ENCODE results near the gene FRK.
"Not testable (repeated sequence)": the region's sequence is repeated elsewhere in the genome, so short reads cannot be mapped to it uniquely, and the experiment has no call there.

FRK gene

DNA sequence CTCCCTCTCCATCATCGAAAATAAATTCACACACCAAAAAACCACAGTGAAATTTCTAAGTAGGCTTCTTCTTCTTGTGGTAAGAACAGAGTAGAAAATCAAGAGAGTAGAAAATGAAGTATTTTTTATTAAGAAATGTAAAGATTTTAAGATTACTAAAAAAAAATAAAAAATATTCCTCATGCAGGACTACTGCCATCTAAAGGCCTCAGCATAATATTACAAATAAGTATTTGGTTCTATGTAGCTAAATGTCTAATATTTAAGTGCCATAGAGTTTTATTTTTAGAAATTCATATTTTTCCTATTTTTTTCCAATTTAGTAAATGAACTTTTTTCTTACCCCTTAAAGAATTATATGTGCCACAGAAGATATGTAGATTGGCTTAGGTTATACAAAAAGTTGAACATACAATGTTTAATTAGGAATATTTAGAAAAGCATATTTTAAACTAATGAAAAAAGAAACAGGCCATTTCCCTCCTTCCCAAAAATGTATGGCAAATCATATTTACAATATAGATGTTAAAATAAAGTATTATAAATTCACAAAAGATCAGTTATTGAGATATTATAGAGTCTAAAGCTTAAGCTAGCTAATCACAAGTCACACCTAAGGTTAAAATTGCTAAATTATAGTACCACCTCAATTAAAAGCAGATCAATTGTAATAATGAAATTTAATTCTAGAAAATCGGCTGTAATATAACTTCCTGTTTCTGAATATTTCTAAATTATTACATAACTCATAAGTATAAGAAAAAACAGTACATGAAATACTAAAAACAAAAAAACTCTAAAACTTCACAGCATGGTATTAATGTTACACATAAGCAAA is 36.5 kb upstream of the FRK start:
- H3K4me1 ChIP-seq (ENCODE audit: control insufficient read depth, low read depth, low read length): peaks cover 6% of the 10 kb centered on the region
- H3K27ac ChIP-seq (ENCODE audit: low read length): no peak overlapping the region
- no peak overlapping the region for H3K9ac ChIP-seq (ENCODE audit: low read length)
- peaks cover 6% of the 10 kb centered on the region for H3K9me3 ChIP-seq (ENCODE audit: control insufficient read depth, low read depth, low read length)
- H3K36me3 ChIP-seq (ENCODE audit: control insufficient read depth, low read depth, low read length): no peaks in the 10 kb centered on the region
- peaks cover 12% of the 10 kb centered on the region for H3K27me3 ChIP-seq (ENCODE audit: control insufficient read depth, insufficient read depth, low read length)
- H3K4me3 ChIP-seq (ENCODE audit: low read length): no peak overlapping the region

GRCh38 chr6:116096048-116096759 is 35.5 kb upstream of the FRK start:
- H3K9me3 ChIP-seq (ENCODE audit: control insufficient read depth, low read depth, low read length); H3K36me3 ChIP-seq (ENCODE audit: control insufficient read depth, low read depth, low read length); H3K27ac ChIP-seq (ENCODE audit: low read length); H3K9ac ChIP-seq (ENCODE audit: low read length); H3K4me3 ChIP-seq (ENCODE audit: low read length); H3K4me1 ChIP-seq (ENCODE audit: control insufficient read depth, low read depth, low read length): not testable (repeated sequence)
- peaks cover 12% of the 10 kb centered on the region for H3K27me3 ChIP-seq (ENCODE audit: control insufficient read depth, insufficient read depth, low read length)

GRCh38 chr6:116094041-116094440 is 33.4 kb upstream of the FRK start:
- no peaks in the 10 kb centered on the region for H3K4me1 ChIP-seq (ENCODE audit: control insufficient read depth, low read depth, low read length)

DNA sequence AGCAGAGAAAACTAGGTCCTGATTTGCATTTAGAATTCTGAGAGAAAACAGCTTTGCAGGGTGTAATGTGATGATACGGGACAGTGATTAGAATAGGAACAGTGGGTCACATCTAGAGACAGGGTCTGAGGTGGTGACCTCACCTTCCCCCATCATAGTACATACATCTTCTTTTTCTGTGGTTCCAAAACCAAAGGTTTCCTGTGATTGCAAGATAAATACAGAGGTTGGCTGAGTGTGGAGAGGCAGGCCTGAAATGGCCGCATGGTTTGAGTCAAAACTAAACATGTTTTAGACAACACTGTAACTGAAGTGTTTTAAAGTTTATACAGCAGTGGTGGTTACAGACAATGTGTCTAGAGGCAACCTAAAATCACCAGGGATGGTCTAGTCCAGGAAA is 29.6 kb upstream of the FRK start:
- Histone ChIP-seq H3K9ac (ENCODE audit: low read length) (no peak overlapping the region), H3K4me1 (ENCODE audit: control insufficient read depth, low read depth, low read length) (no peaks in the 10 kb centered on the region), H3K4me3 (ENCODE audit: low read length) (no peak overlapping the region), H3K27me3 (ENCODE audit: control insufficient read depth, insufficient read depth, low read length) (no peaks in the 10 kb centered on the region), H3K27ac (ENCODE audit: low read length) (no peak overlapping the region), H3K36me3 (ENCODE audit: control insufficient read depth, low read depth, low read length) (no peaks in the 10 kb centered on the region), H3K9me3 (ENCODE audit: control insufficient read depth, low read depth, low read length) (no peaks in the 10 kb centered on the region)

More at GRCh38 chr6:116094041-116094440, 33.4 kb upstream of the FRK start:
- no peak overlapping the region for H3K9ac ChIP-seq (ENCODE audit: low read length)
- H3K9me3 ChIP-seq (ENCODE audit: control insufficient read depth, low read depth, low read length): peaks cover 6% of the 10 kb centered on the region
- H3K27ac ChIP-seq (ENCODE audit: low read length): no peak overlapping the region
- H3K27me3 ChIP-seq (ENCODE audit: control insufficient read depth, insufficient read depth, low read length): peaks cover under 1% of the 10 kb centered on the region
- no peaks in the 10 kb centered on the region for H3K36me3 ChIP-seq (ENCODE audit: control insufficient read depth, low read depth, low read length)
- H3K4me3 ChIP-seq (ENCODE audit: low read length): no peak overlapping the region

- Histone ChIP-seq H3K27ac (ENCODE audit: low read length) (no peak overlapping the region), H3K4me3 (ENCODE audit: low read length) (no peak overlapping the region), H3K9ac (ENCODE audit: low read length) (no peak overlapping the region), H3K36me3 (ENCODE audit: control insufficient read depth, low read depth, low read length) (no peaks in the 10 kb centered on the region), H3K9me3 (ENCODE audit: control insufficient read depth, low read depth, low read length) (no peaks in the 10 kb centered on the region), H3K4me1 (ENCODE audit: control insufficient read depth, low read depth, low read length) (no peaks in the 10 kb centered on the region), H3K27me3 (ENCODE audit: control insufficient read depth, insufficient read depth, low read length) (no peaks in the 10 kb centered on the region)
Observed at GRCh38 chr6:116088946-116089345, 28.3 kb upstream of the FRK start.

DNA sequence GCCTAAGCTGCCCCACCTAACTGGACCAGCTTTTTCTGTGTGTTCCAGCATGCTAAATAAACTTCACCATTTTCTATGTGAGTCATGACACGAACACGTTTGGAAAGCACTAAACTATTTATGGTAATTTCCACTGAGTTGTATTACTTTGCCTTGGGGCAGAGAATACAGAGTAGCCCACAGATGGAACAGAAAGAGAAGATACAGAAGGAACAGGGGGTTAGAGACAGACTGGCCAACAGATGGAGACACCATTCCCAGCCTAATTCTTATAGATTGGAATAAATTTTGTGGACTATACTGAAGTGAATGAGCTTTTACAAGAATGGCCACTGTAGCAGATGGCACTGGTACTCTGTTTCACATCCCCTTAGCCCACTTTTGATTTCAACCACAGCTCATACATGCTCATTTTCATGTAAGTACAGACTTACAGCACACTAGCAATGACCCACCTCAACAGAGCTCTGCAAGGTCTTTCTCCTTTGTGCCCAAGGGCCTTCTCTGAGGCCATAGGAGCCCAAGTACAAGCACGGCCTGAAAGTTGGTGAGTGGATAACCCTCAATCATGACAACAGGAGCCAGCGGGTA is 26.8 kb upstream of the FRK start:
- Histone ChIP-seq H3K27me3 (ENCODE audit: control insufficient read depth, insufficient read depth, low read length) (no peaks in the 10 kb centered on the region), H3K4me3 (ENCODE audit: low read length) (no peak overlapping the region), H3K36me3 (ENCODE audit: control insufficient read depth, low read depth, low read length) (no peaks in the 10 kb centered on the region), H3K27ac (ENCODE audit: low read length) (no peak overlapping the region), H3K4me1 (ENCODE audit: control insufficient read depth, low read depth, low read length) (no peaks in the 10 kb centered on the region), H3K9me3 (ENCODE audit: control insufficient read depth, low read depth, low read length) (no peaks in the 10 kb centered on the region), H3K9ac (ENCODE audit: low read length) (no peak overlapping the region)

GRCh38 chr6:116084284-116084683 is 23.6 kb upstream of the FRK start:
- Histone ChIP-seq H3K36me3 (ENCODE audit: control insufficient read depth, low read depth, low read length) (no peaks in the 10 kb centered on the region), H3K9me3 (ENCODE audit: control insufficient read depth, low read depth, low read length) (no peaks in the 10 kb centered on the region), H3K4me3 (ENCODE audit: low read length) (no peak overlapping the region), H3K27me3 (ENCODE audit: control insufficient read depth, insufficient read depth, low read length) (no peaks in the 10 kb centered on the region), H3K9ac (ENCODE audit: low read length) (no peak overlapping the region), H3K27ac (ENCODE audit: low read length) (no peak overlapping the region), H3K4me1 (ENCODE audit: control insufficient read depth, low read depth, low read length) (no peaks in the 10 kb centered on the region)

DNA sequence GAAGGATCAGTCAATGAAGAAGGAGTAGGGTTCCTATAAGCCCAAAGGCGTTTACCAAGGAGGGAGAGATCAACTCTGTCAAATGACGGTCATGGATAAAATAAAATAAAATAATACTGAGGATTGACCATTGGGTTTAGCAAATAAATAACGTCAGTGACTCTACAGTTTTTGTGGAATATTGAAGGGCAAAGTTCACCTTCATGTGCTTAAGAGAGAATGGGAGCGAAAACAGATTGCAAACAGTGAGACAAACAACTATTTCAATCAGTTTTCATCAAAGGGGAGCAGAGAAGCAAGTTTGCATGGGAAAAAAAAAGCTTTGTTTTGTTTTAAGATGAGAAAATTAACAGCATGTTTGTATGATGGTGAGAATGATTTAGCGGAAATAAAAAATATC is 22.4 kb upstream of the FRK start:
- no peaks in the 10 kb centered on the region for H3K36me3 ChIP-seq (ENCODE audit: control insufficient read depth, low read depth, low read length)

GRCh38 chr6:116078945-116079344 is 18.3 kb upstream of the FRK start:
- no peak overlapping the region for H3K27ac ChIP-seq (ENCODE audit: low read length)
- no peaks in the 10 kb centered on the region for H3K9me3 ChIP-seq (ENCODE audit: control insufficient read depth, low read depth, low read length)
- no peak overlapping the region for H3K9ac ChIP-seq (ENCODE audit: low read length)
- H3K4me3 ChIP-seq (ENCODE audit: low read length): no peak overlapping the region
- no peaks in the 10 kb centered on the region for H3K27me3 ChIP-seq (ENCODE audit: control insufficient read depth, insufficient read depth, low read length)
- H3K4me1 ChIP-seq (ENCODE audit: control insufficient read depth, low read depth, low read length): no peaks in the 10 kb centered on the region
- H3K36me3 ChIP-seq (ENCODE audit: control insufficient read depth, low read depth, low read length): no peaks in the 10 kb centered on the region

More for the DNA sequence above, 22.4 kb upstream of the FRK start:
- Histone ChIP-seq H3K4me1 (ENCODE audit: control insufficient read depth, low read depth, low read length) (no peaks in the 10 kb centered on the region), H3K4me3 (ENCODE audit: low read length) (no peak overlapping the region), H3K27ac (ENCODE audit: low read length) (no peak overlapping the region), H3K9me3 (ENCODE audit: control insufficient read depth, low read depth, low read length) (no peaks in the 10 kb centered on the region), H3K27me3 (ENCODE audit: control insufficient read depth, insufficient read depth, low read length) (no peaks in the 10 kb centered on the region), H3K9ac (ENCODE audit: low read length) (no peak overlapping the region)

GRCh38 chr6:116078522-116078921 is 17.8 kb upstream of the FRK start:
- H3K36me3 ChIP-seq (ENCODE audit: control insufficient read depth, low read depth, low read length): no peaks in the 10 kb centered on the region
- no peak overlapping the region for H3K27ac ChIP-seq (ENCODE audit: low read length)
- H3K27me3 ChIP-seq (ENCODE audit: control insufficient read depth, insufficient read depth, low read length): no peaks in the 10 kb centered on the region
- H3K4me1 ChIP-seq (ENCODE audit: control insufficient read depth, low read depth, low read length): no peaks in the 10 kb centered on the region
- no peaks in the 10 kb centered on the region for H3K9me3 ChIP-seq (ENCODE audit: control insufficient read depth, low read depth, low read length)
- H3K9ac ChIP-seq (ENCODE audit: low read length): no peak overlapping the region
- no peak overlapping the region for H3K4me3 ChIP-seq (ENCODE audit: low read length)

DNA sequence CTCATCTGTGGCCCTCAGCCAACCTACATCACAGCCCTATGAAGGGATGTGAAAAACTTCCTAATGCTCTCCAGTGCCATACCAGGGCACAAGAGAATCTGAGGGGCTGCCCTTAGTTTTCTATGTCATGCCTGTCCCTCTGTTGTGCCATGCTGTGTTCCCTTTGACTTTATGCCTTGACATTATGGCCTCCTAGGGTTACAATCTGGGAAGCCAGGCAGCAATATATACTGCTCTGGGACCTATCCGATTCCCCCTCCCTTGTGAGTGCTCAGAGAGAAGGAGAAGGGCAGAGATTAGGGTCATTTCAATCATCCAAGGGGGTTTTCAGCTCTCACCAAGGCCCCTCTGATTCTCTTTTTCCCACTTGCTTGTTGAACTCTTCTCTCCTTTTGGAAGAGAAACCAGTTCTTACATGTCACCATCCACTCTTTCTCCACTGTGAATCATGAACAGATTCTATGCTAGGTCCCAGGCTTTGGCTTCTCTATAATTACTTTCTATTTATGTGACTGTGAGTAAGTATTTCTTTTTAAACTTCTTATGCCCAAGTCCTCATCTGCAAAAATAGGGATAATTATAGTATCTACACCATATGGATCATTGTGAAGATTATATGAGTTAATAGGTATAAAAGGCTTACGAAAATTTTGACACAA is 14.2 kb upstream of the FRK start:
- H3K9me3 ChIP-seq (ENCODE audit: control insufficient read depth, low read depth, low read length): no peaks in the 10 kb centered on the region
- H3K9ac ChIP-seq (ENCODE audit: low read length): no peak overlapping the region
- no peak overlapping the region for H3K27ac ChIP-seq (ENCODE audit: low read length)
- H3K4me1 ChIP-seq (ENCODE audit: control insufficient read depth, low read depth, low read length): no peaks in the 10 kb centered on the region
- no peak overlapping the region for H3K4me3 ChIP-seq (ENCODE audit: low read length)
- H3K36me3 ChIP-seq (ENCODE audit: control insufficient read depth, low read depth, low read length): no peaks in the 10 kb centered on the region
- H3K27me3 ChIP-seq (ENCODE audit: control insufficient read depth, insufficient read depth, low read length): no peaks in the 10 kb centered on the region

Measured in iPS-18a (cell line).